Measurements from ENCODE around the gene BCL2A1. TPM values are rescaled to one million over a fixed set of nuclear protein-coding genes. Genes with fewer than 3 reads are reported as not detected.

BCL2A1 gene
- total and polyA plus RNA-seq, 8 donors: 0.20 to 5.2 (median 1.0) TPM; not detected in 1

DNA sequence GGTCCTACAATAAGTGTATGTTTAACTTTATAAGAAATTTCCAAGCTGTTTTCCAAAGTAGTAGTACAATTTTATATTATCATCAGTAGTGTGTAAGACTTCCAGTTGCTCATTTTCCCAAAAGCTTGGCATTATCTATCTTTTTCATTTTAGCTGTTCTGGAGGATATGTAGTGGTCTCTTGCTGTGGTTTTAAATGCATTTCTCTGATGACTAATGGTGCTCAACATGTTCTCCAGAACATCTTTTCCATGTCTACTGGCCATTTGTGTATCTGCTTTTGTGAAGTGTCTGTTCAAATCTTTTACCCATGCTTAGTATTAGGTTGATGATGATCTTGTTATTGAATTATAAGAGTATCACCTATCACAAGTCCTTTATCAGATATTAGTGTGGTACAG lies 13.3 kb downstream of the BCL2A1 start:
- intact Hi-C loops (cut with DNase I): no loop called here
- no peaks in the 10 kb centered on the region for H3K9me3 ChIP-seq
- H3K36me3 ChIP-seq: no peaks in the 10 kb centered on the region
- H3K27me3 ChIP-seq: no peaks in the 10 kb centered on the region
- TF ChIP-seq, protein P1, sequence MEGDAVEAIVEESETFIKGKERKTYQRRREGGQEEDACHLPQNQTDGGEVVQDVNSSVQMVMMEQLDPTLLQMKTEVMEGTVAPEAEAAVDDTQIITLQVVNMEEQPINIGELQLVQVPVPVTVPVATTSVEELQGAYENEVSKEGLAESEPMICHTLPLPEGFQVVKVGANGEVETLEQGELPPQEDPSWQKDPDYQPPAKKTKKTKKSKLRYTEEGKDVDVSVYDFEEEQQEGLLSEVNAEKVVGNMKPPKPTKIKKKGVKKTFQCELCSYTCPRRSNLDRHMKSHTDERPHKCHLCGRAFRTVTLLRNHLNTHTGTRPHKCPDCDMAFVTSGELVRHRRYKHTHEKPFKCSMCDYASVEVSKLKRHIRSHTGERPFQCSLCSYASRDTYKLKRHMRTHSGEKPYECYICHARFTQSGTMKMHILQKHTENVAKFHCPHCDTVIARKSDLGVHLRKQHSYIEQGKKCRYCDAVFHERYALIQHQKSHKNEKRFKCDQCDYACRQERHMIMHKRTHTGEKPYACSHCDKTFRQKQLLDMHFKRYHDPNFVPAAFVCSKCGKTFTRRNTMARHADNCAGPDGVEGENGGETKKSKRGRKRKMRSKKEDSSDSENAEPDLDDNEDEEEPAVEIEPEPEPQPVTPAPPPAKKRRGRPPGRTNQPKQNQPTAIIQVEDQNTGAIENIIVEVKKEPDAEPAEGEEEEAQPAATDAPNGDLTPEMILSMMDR (IDR thresholded peaks at IDR 0.05): no peak
- no peak overlapping the region for H3K27ac ChIP-seq
- DNase-seq: no peak
- no peak for ATAC-seq
- H3K4me1 ChIP-seq: no peaks in the 10 kb centered on the region
- FAIRE-seq: no peak
- H3K4me3 ChIP-seq: no peak overlapping the region

DNA sequence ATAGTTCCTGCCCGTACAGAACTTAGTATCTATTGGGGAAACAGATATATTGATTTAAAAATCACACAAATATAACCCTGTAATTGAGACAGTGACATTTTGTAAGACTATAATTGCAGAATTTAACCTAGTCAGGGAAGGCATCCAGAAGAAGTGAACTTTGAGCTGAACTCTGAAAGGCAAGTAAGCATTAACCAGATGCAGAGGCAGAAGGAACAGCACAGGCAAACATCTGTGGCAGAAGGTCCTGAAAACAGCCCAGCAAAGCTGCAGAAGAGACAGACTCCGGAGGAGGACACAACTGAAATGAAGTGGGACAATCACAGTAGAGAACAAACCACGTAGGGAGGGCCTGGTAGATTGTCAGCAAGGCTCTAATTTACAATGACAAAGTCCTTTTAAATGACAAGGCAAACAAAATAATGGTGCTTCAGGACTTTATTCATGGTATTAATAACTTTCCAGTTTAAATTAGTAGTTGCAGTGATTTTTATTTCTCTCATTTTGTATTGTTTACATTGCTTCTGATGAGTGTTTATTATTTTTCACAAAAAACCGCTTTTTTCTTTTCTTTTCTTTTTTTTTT lies 14.5 kb downstream of the BCL2A1 start:
- WGBS, 2 donors: 35 to 37% methylated on average over 4 of the region's 4 CpGs
- no peak for FAIRE-seq
- no peak for DNase-seq
- intact Hi-C loops (cut with DNase I): no loop called here
- no peaks in the 10 kb centered on the region for H3K9me3 ChIP-seq
- H3K27me3 ChIP-seq: no peaks in the 10 kb centered on the region
- H3K27ac ChIP-seq: no peak overlapping the region
- H3K4me3 ChIP-seq: no peak overlapping the region
- no peaks in the 10 kb centered on the region for H3K36me3 ChIP-seq
- H3K4me1 ChIP-seq: no peaks in the 10 kb centered on the region
- TF ChIP-seq, protein P1 (IDR thresholded peaks at IDR 0.05): no peak
- ATAC-seq: peak in 1 of 4 donors; percentile 11

DNA sequence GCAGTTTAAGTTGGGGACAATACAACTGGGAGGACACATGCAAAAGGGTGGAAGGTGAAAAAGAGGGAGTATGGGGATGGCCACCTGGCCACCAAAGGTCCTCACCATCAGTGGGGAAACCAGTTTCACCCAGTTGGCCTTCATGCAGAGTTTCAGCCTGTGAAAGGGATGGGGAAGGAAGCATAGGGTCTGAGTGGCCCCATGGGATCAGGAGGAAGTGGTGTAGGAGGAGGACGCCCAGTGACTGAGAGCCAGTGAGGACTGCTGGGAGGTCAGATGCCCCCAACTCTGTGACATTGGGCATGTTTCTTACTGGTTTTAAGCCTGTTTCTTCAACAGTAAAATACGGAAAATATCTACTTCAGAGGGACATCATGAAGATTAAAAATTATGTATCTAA lies 16.3 kb downstream of the BCL2A1 start:
- H3K27ac ChIP-seq: no peak overlapping the region
- no peaks in the 10 kb centered on the region for H3K27me3 ChIP-seq
- WGBS, 2 donors: 87 to 95% methylated on average over 2 of the region's 2 CpGs
- H3K4me3 ChIP-seq: no peak overlapping the region
- no peaks in the 10 kb centered on the region for H3K36me3 ChIP-seq
- no peaks in the 10 kb centered on the region for H3K9me3 ChIP-seq
- FAIRE-seq (no peak), ATAC-seq (peak in 2 of 4 donors; percentile 43 to 74), DNase-seq (peak in 1 of 6 donors; percentile 26)
- intact Hi-C loops (cut with DNase I): no loop called here
- TF ChIP-seq, protein P1 (IDR thresholded peaks at IDR 0.05): no peak
- H3K4me1 ChIP-seq: no peaks in the 10 kb centered on the region

DNA sequence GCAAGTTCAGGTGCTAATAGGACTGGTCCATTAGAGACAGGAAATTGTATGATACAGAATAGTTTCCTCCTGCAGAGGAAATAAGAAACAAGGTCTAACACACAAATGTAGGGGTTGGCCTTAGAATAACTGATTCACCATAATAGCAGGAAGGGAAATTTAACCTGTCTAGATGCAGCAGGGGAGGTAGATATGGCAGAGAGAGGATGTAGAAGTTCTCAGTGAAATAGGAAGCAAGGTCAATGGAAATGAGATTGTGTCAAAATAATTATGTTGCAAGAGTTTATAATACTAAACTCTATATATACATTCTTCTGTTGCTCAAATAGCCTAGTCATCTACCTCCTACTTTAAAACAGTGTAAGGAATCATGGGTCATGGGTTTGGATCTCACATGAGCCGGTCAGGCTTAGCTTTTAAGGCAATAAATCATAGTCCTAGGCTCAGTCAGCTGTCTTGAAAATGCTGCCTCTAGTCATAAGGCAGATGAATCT lies 17.0 kb downstream of the BCL2A1 start:
- Histone ChIP-seq H3K27ac (no peak overlapping the region), H3K4me1 (no peaks in the 10 kb centered on the region), H3K36me3 (no peaks in the 10 kb centered on the region), H3K9me3 (no peaks in the 10 kb centered on the region), H3K27me3 (no peaks in the 10 kb centered on the region), H3K4me3 (no peak overlapping the region)
- DNase-seq (no peak), ATAC-seq (peak in 1 of 4 donors; percentile 27), FAIRE-seq (no peak)
- TF ChIP-seq, protein P1 (IDR thresholded peaks at IDR 0.05): no peak
- intact Hi-C loops (cut with DNase I): no loop called here
- 74 to 80% methylated on average over 1 of the region's 1 CpG for WGBS, 2 donors

DNA sequence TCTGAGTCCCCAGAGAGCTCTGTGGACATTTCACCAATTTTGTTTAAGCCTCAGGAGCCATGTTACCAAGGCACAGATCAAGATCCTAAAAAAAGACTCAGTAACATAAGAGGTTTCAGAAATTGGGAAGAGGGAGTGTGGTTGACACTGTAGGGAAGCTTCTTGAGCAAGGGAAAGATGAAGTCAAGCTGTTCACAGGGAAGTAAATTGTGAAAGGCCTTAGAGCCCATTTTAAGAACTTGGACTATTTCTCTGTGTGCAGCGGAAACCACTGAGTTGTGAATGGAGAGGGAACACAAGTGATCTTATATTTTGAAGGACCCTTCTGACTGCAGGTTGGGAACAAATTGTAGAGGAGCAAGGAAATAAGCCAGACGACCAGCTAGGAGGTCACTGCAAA lies 18.7 kb downstream of the BCL2A1 start:
- WGBS, 2 donors: 75 to 79% methylated on average over 2 of the region's 2 CpGs
- TF ChIP-seq, protein P1 (IDR thresholded peaks at IDR 0.05): no peak
- no peak overlapping the region for H3K4me3 ChIP-seq
- no peaks in the 10 kb centered on the region for H3K36me3 ChIP-seq
- H3K9me3 ChIP-seq: no peaks in the 10 kb centered on the region
- H3K4me1 ChIP-seq: no peaks in the 10 kb centered on the region
- H3K27me3 ChIP-seq: no peaks in the 10 kb centered on the region
- no peak for DNase-seq
- intact Hi-C loops (cut with DNase I): no loop called here
- ATAC-seq: peak in 2 of 4 donors; percentile 41 to 59
- no peak overlapping the region for H3K27ac ChIP-seq
- FAIRE-seq: no peak
